ENCODE data around the gene DCAF17.

The DCAF17 gene

GRCh38 chr2:171447675-171448074 is 13.6 kb downstream of the DCAF17 start:
- intact Hi-C loops (cut with micrococcal nuclease) = no loop called here
- no peaks in the 10 kb centered on the region for H3K27me3 Mint-ChIP-seq
- no peak overlapping the region for H3K4me3 Mint-ChIP-seq
- H3K27ac Mint-ChIP-seq = no peak overlapping the region
- H3K9me3 Mint-ChIP-seq = no peaks in the 10 kb centered on the region
- no peaks in the 10 kb centered on the region for H3K4me1 Mint-ChIP-seq (ENCODE audit: low read depth)
- peaks cover 68% of the 10 kb centered on the region for H3K36me3 Mint-ChIP-seq (ENCODE audit: low read depth)

DNA sequence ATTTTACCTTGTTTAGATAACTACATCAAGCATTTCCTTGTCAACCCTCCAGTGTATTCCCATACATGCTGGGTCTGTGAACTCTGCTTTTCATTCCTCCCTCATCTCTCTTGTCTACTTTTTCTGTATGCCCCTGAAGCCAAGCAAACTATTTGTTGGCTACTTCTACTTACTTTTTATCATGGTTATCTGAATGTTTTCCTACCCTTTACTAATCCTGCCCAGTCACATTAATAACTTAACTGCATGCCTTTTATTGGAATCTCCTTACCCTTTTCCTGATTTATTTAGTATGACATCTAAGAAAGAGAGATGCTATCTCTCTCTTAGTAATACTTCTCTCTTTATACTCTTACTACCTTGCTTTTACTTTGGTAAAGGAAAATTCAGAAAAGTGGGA is 17.0 kb downstream of the DCAF17 start:
- H3K9me3 Mint-ChIP-seq = no peaks in the 10 kb centered on the region

DNA sequence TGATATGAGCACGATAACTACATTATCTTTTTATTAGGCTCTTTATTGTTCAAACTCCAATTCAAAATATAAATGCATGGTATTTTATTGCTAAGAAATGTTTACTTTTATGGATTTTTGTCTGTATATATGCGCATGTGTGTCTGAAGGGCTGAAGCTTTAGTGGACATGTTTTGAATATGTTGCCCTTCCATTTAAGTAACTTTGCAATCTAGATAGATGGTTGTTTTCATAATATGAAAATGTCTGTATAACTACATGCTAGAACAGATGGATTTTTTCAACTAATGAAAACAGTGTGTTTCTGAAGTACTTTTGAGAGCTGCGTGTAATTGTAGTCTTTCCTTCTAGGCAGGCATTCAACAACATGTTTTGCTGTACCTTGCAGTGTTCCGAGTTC is 18.7 kb downstream of the DCAF17 start:
- no peaks in the 10 kb centered on the region for H3K27me3 Mint-ChIP-seq
- no peak overlapping the region for H3K4me3 Mint-ChIP-seq
- H3K4me1 Mint-ChIP-seq (ENCODE audit: low read depth) = no peaks in the 10 kb centered on the region
- H3K27ac Mint-ChIP-seq = no peak overlapping the region
- H3K9me3 Mint-ChIP-seq = peaks cover under 1% of the 10 kb centered on the region
- H3K36me3 Mint-ChIP-seq (ENCODE audit: low read depth) = peaks cover 59% of the 10 kb centered on the region
- intact Hi-C loops (cut with micrococcal nuclease) = no loop called here

More for the DNA sequence above, 17.0 kb downstream of the DCAF17 start:
- H3K36me3 Mint-ChIP-seq (ENCODE audit: low read depth) = peaks cover 68% of the 10 kb centered on the region
- no peaks in the 10 kb centered on the region for H3K4me1 Mint-ChIP-seq (ENCODE audit: low read depth)
- H3K4me3 Mint-ChIP-seq = no peak overlapping the region
- intact Hi-C loops (cut with micrococcal nuclease) = no loop called here
- H3K27me3 Mint-ChIP-seq = no peaks in the 10 kb centered on the region
- no peak overlapping the region for H3K27ac Mint-ChIP-seq

- Mint-ChIP-seq H3K4me3 (no peak overlapping the region), H3K9me3 (peaks cover 13% of the 10 kb centered on the region), H3K4me1 (ENCODE audit: low read depth) (no peaks in the 10 kb centered on the region), H3K27ac (no peak overlapping the region), H3K27me3 (no peaks in the 10 kb centered on the region), H3K36me3 (ENCODE audit: low read depth) (peaks cover 50% of the 10 kb centered on the region)
- intact Hi-C loops (cut with micrococcal nuclease) = no loop called here
Observed at GRCh38 chr2:171459498-171459897, 25.5 kb downstream of the DCAF17 start.

DNA sequence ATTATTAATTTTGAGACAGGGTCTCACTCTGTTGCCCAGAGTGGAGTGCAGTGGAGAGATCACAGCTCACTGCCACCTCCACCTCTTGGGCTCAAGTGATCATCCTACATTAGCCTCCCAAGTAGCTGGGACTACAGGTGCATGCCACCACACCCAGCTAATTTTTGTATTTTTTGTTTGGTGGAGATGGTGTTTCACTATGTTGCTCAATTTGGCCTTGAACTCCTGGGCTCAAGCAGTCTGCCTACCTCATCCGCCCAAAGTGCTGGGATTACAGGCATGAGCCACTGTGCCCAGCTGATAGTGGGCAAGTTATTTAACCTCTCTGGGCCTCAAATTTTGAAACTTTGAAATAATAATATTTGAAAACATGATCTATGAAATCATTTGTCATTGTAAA is 26.5 kb downstream of the DCAF17 start:
- intact Hi-C loops (cut with micrococcal nuclease) = no loop called here
- Mint-ChIP-seq H3K27me3 (no peaks in the 10 kb centered on the region), H3K4me1 (ENCODE audit: low read depth) (no peaks in the 10 kb centered on the region), H3K4me3 (no peak overlapping the region), H3K27ac (no peak overlapping the region), H3K9me3 (peaks cover 13% of the 10 kb centered on the region), H3K36me3 (ENCODE audit: low read depth) (peaks cover 42% of the 10 kb centered on the region)

- Mint-ChIP-seq H3K27ac (no peak overlapping the region), H3K36me3 (ENCODE audit: low read depth) (peaks cover 52% of the 10 kb centered on the region), H3K4me1 (ENCODE audit: low read depth) (no peaks in the 10 kb centered on the region), H3K9me3 (no peaks in the 10 kb centered on the region), H3K4me3 (no peak overlapping the region), H3K27me3 (no peaks in the 10 kb centered on the region)
- intact Hi-C loops (cut with micrococcal nuclease) = no loop called here
Observed at GRCh38 chr2:171469176-171469575, 35.1 kb downstream of the DCAF17 start.

DNA sequence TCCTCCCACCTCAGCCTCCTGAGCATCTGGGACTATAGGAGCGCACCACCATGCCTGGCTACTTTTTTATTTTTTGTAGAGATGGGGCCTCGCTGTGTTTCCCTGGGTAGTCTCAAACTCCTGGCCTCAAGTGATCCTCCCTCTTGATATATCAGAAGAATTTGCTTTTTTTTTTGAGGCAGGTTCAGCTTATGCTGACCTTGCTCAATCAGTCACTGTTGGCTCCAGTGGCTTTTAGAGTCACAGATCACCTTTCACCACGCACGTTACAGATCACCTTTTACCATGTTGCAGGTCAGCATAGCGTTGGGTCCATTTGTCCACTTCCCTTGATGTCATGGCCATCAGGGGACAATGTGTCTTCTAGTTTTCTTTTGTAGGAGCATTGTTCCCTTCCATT is 36.1 kb downstream of the DCAF17 start:
- intact Hi-C loops (cut with micrococcal nuclease) = no loop called here
- Mint-ChIP-seq H3K4me3 (no peak overlapping the region), H3K36me3 (ENCODE audit: low read depth) (peaks cover 62% of the 10 kb centered on the region)

GRCh38 chr2:171475979-171476378 is 42.0 kb downstream of the DCAF17 start:
- intact Hi-C loops (cut with micrococcal nuclease) = no loop called here
- Mint-ChIP-seq H3K9me3 (no peaks in the 10 kb centered on the region), H3K27ac (no peak overlapping the region), H3K4me1 (ENCODE audit: low read depth) (no peaks in the 10 kb centered on the region), H3K27me3 (no peaks in the 10 kb centered on the region), H3K4me3 (no peak overlapping the region), H3K36me3 (ENCODE audit: low read depth) (peaks cover 70% of the 10 kb centered on the region)

More for the DNA sequence above, 36.1 kb downstream of the DCAF17 start:
- Mint-ChIP-seq H3K4me1 (ENCODE audit: low read depth) (no peaks in the 10 kb centered on the region), H3K27me3 (no peaks in the 10 kb centered on the region), H3K27ac (no peak overlapping the region), H3K9me3 (no peaks in the 10 kb centered on the region)

DNA sequence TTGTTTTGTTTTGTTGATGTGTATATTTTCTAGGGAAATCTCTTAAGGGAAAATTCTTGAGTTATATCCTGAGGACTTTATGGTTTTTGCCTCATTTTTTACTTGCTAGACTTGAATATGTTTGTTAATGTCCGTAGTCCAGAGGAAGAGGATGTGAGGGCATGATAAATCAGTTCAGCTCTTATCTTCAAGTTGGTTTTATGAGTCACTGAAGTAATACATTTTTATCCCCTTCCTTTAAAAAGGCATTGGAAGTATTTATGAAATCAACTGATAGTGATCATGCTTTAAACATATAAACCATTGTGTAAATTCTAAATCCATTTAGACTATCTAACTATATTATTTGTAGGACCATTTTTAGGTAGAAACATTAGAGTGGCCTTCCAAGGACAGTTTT is 44.3 kb downstream of the DCAF17 start:
- Mint-ChIP-seq H3K27ac (no peak overlapping the region), H3K9me3 (no peaks in the 10 kb centered on the region), H3K36me3 (ENCODE audit: low read depth) (peaks cover 69% of the 10 kb centered on the region), H3K4me1 (ENCODE audit: low read depth) (no peaks in the 10 kb centered on the region), H3K27me3 (no peaks in the 10 kb centered on the region), H3K4me3 (no peak overlapping the region)
- intact Hi-C loops (cut with micrococcal nuclease) = no loop called here

DNA sequence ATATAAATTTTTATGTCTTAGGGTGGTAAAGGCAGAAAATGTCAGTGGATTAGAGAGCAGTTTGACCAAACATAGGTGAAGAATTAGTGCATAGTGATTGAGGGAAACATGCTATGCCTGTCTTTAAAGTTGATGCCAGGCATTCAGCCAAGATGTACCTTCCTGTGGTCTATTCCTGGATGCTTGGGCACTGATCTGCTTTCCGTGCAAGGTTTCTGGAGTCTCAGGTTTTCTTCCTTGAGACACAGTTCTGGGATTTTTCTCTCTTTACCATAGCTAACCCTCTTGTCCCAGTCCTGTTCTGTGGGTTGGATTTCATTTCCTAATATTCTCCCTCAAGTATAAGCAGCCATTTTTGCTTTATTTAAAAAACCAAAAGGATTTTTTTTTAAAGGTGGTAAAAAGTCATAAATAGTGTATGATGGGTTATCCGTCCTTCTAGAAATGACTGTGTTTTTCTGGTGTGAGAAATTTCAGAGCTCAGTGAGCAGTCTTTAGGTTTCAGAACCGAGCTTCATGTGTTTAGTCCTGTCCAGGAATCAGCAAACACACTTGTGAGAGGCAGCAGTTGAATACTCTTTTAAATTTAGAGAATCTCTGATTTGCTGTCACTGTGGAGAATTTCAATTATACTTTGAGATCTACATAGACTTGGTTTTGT is 45.3 kb downstream of the DCAF17 start:
- no peak overlapping the region for H3K27ac Mint-ChIP-seq
- no peaks in the 10 kb centered on the region for H3K4me1 Mint-ChIP-seq (ENCODE audit: low read depth)
- H3K36me3 Mint-ChIP-seq (ENCODE audit: low read depth) = peaks cover 59% of the 10 kb centered on the region
- H3K27me3 Mint-ChIP-seq = no peaks in the 10 kb centered on the region
- no peaks in the 10 kb centered on the region for H3K9me3 Mint-ChIP-seq
- no peak overlapping the region for H3K4me3 Mint-ChIP-seq
- intact Hi-C loops (cut with micrococcal nuclease) = no loop called here

DNA sequence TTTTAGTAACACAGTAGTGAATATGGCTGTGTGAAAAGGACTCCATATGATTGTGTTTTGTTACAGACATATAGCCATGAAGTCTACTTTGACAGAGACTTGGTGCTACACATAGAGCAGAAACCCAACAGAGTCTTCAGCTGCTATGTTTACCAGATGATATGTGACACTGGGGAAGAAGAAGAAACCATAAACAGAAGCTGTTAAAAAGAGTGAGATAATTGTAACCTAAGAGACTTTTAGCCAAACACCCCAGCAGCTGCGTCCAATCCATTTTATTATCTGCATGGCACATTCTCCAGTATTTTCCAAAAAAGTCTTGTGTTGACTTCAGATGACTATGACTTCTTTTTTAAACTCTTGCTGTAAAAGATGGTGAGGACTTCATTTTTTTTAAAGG is 46.9 kb downstream of the DCAF17 start:
- intact Hi-C loops (cut with micrococcal nuclease) = no loop called here
- Mint-ChIP-seq H3K27me3 (no peaks in the 10 kb centered on the region), H3K4me3 (no peak overlapping the region), H3K9me3 (no peaks in the 10 kb centered on the region), H3K27ac (no peak overlapping the region), H3K36me3 (ENCODE audit: low read depth) (peaks cover 57% of the 10 kb centered on the region), H3K4me1 (ENCODE audit: low read depth) (no peaks in the 10 kb centered on the region)

GRCh38 chr2:171482308-171482707 is 48.3 kb downstream of the DCAF17 start:
- Mint-ChIP-seq H3K4me1 (ENCODE audit: low read depth) (no peaks in the 10 kb centered on the region), H3K27me3 (no peaks in the 10 kb centered on the region), H3K4me3 (no peak overlapping the region), H3K27ac (no peak overlapping the region), H3K36me3 (ENCODE audit: low read depth) (peaks cover 64% of the 10 kb centered on the region), H3K9me3 (no peaks in the 10 kb centered on the region)
- intact Hi-C loops (cut with micrococcal nuclease) = no loop called here

DNA sequence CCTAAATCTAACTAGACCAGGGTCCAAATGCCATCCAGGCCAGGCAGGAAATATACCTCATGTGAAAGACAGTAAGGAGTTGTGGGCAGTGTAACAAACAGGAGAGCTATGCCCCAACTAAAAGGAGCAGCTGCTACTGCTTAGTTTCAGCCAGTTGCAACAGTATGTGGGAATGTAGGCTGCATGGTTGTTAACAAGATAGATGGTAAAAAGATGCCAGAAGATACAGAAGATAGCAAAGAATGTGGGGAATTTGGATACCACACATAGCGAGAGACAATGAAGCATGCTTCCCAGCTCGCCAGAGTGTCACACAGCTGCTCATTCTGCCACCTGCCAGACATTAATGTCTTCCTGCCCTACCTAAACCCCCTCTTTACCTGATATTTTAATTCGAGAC is 48.9 kb downstream of the DCAF17 start:
- Mint-ChIP-seq H3K36me3 (ENCODE audit: low read depth) (peaks cover 62% of the 10 kb centered on the region), H3K27me3 (no peaks in the 10 kb centered on the region), H3K27ac (no peak overlapping the region), H3K4me1 (ENCODE audit: low read depth) (no peaks in the 10 kb centered on the region), H3K4me3 (no peak overlapping the region), H3K9me3 (no peaks in the 10 kb centered on the region)
- intact Hi-C loops (cut with micrococcal nuclease) = no loop called here

GRCh38 chr2:171483793-171484192 is 49.8 kb downstream of the DCAF17 start:
- no peaks in the 10 kb centered on the region for H3K4me1 Mint-ChIP-seq (ENCODE audit: low read depth)
- no peak overlapping the region for H3K4me3 Mint-ChIP-seq
- H3K36me3 Mint-ChIP-seq (ENCODE audit: low read depth) = peaks cover 56% of the 10 kb centered on the region
- intact Hi-C loops (cut with micrococcal nuclease) = no loop called here
- H3K27ac Mint-ChIP-seq = no peak overlapping the region
- peaks cover 7% of the 10 kb centered on the region for H3K9me3 Mint-ChIP-seq
- no peaks in the 10 kb centered on the region for H3K27me3 Mint-ChIP-seq

DNA sequence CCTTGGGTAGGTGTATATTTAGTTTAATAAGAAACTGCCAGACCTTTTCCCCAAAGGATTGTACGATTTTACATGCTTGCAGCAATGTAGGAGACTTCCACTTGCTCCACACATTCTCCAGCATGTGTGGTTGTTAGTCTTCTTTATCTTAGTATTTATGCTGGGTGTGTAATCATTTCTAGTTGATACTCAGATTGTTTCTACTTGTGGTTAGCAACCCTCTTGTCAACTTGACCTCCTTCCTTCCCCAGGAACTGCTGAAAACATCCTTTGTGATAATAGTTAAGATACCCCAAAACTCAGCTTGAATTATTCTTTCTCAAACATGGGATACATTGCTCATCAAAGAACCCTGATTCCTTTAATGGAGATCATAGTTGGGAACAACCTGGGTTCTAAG is 51.1 kb downstream of the DCAF17 start:
- Mint-ChIP-seq H3K4me1 (ENCODE audit: low read depth) (no peaks in the 10 kb centered on the region), H3K36me3 (ENCODE audit: low read depth) (peaks cover 45% of the 10 kb centered on the region)

More for the DNA sequence above, 51.1 kb downstream of the DCAF17 start:
- Mint-ChIP-seq H3K27ac (no peak overlapping the region), H3K27me3 (no peaks in the 10 kb centered on the region), H3K4me3 (no peak overlapping the region), H3K9me3 (peaks cover 13% of the 10 kb centered on the region)
- intact Hi-C loops (cut with micrococcal nuclease) = no loop called here
